Chondrocyte (in vitro differentiated cells): ENCODE data around the gene ZDHHC14. TPM values are rescaled to one million over a fixed set of nuclear protein-coding genes. Genes with fewer than 3 reads are reported as not detected.

Experiments used
- DNase-seq: peaks from one replicate; pipeline ENCODE4 v3.0.0; 2021; ENCODE audit warnings: mixed read lengths, low spot score
- H3K27ac Mint-ChIP-seq: one replicate; pipeline ENCODE4 v1.8.0; 2021; ENCODE audit warnings: mild to moderate bottlenecking, moderate library complexity, mixed read lengths; ENCODE audit not compliant: unreplicated experiment
- H3K27me3 Mint-ChIP-seq: 2 replicates; pipeline ENCODE4 v1.8.0; 2021; ENCODE audit warnings: low read depth, mixed read lengths
- H3K36me3 Mint-ChIP-seq: 2 replicates; pipeline ENCODE4 v1.8.0; 2021; ENCODE audit warnings: low read depth, mixed read lengths
- H3K4me1 Mint-ChIP-seq: 2 replicates; pipeline ENCODE4 v1.8.0; 2021; ENCODE audit warnings: low read depth, mild to moderate bottlenecking, mixed read lengths
- H3K4me3 Mint-ChIP-seq: one replicate; pipeline ENCODE4 v1.8.0; 2021; ENCODE audit warnings: mild to moderate bottlenecking, moderate library complexity, mixed read lengths; ENCODE audit not compliant: unreplicated experiment
- H3K9me3 Mint-ChIP-seq: 2 replicates; pipeline ENCODE4 v1.8.0; 2021; ENCODE audit warnings: low read depth, mixed read lengths
- CTCF ChIP-seq: fragments of 200-600 bp; sonication (generic); IDR thresholded peaks from 2 replicates; pipeline ENCODE4 v1.5.0; 2021; ENCODE audit warnings: antibody characterized with exemption, mild to moderate bottlenecking, moderate library complexity
- total RNA-seq: library from RNA; stranded (reverse); gene quantifications from 3 replicates; pipeline ENCODE4 v1.2.1, GENCODE V29; 2021

The ZDHHC14 gene
- total RNA-seq, 1 donor from 2014 or later: 8.4 TPM

- DNase-seq: no peak
- no peaks in the 10 kb centered on the region for H3K9me3 Mint-ChIP-seq
- TF ChIP-seq CTCF: no peak
- H3K27me3 Mint-ChIP-seq: no peaks in the 10 kb centered on the region
- H3K27ac Mint-ChIP-seq: no peak overlapping the region
- H3K4me3 Mint-ChIP-seq: no peak overlapping the region
- peaks cover 13% of the 10 kb centered on the region for H3K4me1 Mint-ChIP-seq
- H3K36me3 Mint-ChIP-seq: peaks cover 3% of the 10 kb centered on the region
Measured at GRCh38 chr6:157674061-157674460, 293.1 kb downstream of the ZDHHC14 start.

GRCh38 chr6:157675831-157676230 lies 294.8 kb downstream of the ZDHHC14 start:
- H3K4me3 Mint-ChIP-seq: no peak overlapping the region
- no peak for DNase-seq
- H3K4me1 Mint-ChIP-seq: no peaks in the 10 kb centered on the region
- no peak for TF ChIP-seq CTCF
- peaks cover 3% of the 10 kb centered on the region for H3K36me3 Mint-ChIP-seq
- H3K9me3 Mint-ChIP-seq: no peaks in the 10 kb centered on the region
- no peak overlapping the region for H3K27ac Mint-ChIP-seq
- no peaks in the 10 kb centered on the region for H3K27me3 Mint-ChIP-seq

GRCh38 chr6:157676241-157676640 lies 295.3 kb downstream of the ZDHHC14 start:
- Mint-ChIP-seq H3K27me3 (no peaks in the 10 kb centered on the region), H3K27ac (no peak overlapping the region), H3K4me1 (no peaks in the 10 kb centered on the region), H3K4me3 (no peak overlapping the region), H3K36me3 (peaks cover 3% of the 10 kb centered on the region), H3K9me3 (no peaks in the 10 kb centered on the region)
- TF ChIP-seq CTCF: no peak
- no peak for DNase-seq

GRCh38 chr6:157677235-157677634 lies 296.2 kb downstream of the ZDHHC14 start:
- no peaks in the 10 kb centered on the region for H3K4me1 Mint-ChIP-seq
- H3K4me3 Mint-ChIP-seq: no peak overlapping the region
- peaks cover 2% of the 10 kb centered on the region for H3K36me3 Mint-ChIP-seq
- no peak overlapping the region for H3K27ac Mint-ChIP-seq
- H3K9me3 Mint-ChIP-seq: no peaks in the 10 kb centered on the region
- no peak for DNase-seq
- TF ChIP-seq CTCF: no peak
- no peaks in the 10 kb centered on the region for H3K27me3 Mint-ChIP-seq

GRCh38 chr6:157679605-157680580 lies 298.9 kb downstream of the ZDHHC14 start:
- Mint-ChIP-seq H3K27ac (no peak overlapping the region), H3K9me3 (no peaks in the 10 kb centered on the region), H3K4me1 (peaks cover 6% of the 10 kb centered on the region), H3K36me3 (peaks cover 2% of the 10 kb centered on the region), H3K4me3 (no peak overlapping the region), H3K27me3 (no peaks in the 10 kb centered on the region)
- no peak for TF ChIP-seq CTCF
- no peak for DNase-seq
